ENCODE measurements around the gene GRAP.
"Not testable (repeated sequence)": the region's sequence is repeated elsewhere in the genome, so short reads cannot be mapped to it uniquely, and the experiment has no call there.

GRAP gene

GRCh38 chr17:19022128-19022527, 24.6 kb downstream of the GRAP start:
- DNase-seq (ENCODE audit: low read depth), result no peak
- no peak overlapping the region for H3K9ac ChIP-seq (ENCODE audit: low read length)
- no peak overlapping the region for H3K4me3 ChIP-seq (ENCODE audit: low read length)
- H3K36me3 ChIP-seq (ENCODE audit: control insufficient read depth, insufficient read depth, low read length, severe bottlenecking), result no peaks in the 10 kb centered on the region
- no peaks in the 10 kb centered on the region for H3K9me3 ChIP-seq (ENCODE audit: control insufficient read depth, low read length)
- H3K27me3 ChIP-seq (replicated peaks; ENCODE audit: control insufficient read depth, insufficient read depth, low read length), result peaks cover 13% of the 10 kb centered on the region
- H3K4me1 ChIP-seq (ENCODE audit: control insufficient read depth, insufficient read depth, low read length), result peaks cover 4% of the 10 kb centered on the region

DNA sequence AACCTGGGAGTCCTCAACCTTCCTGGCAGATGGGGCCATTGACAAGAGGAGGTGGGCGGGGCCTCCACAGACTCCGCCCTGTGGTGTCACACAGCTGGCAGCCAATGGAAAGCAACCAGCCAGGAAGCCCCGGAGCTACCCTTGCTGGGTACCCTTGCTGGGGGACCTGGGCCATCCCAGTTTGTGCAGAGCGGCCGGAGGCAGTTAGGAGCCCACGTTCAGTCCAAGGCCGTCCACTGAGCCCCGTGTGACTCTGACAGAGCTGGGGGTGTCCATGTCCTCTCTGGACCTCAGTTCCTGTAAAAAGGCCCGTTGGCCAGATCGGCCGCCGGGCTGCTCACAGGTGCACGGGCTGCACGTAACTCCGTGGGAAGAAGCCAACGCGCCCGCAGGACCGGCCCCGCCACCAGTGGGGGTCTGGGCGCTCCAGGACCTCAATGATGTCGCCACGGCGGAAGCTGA, 25.1 kb downstream of the GRAP start:
- Histone ChIP-seq H3K9ac (ENCODE audit: low read length) (no peak overlapping the region), H3K9me3 (ENCODE audit: control insufficient read depth, low read length) (no peaks in the 10 kb centered on the region), H3K4me3 (ENCODE audit: low read length) (no peak overlapping the region), H3K36me3 (ENCODE audit: control insufficient read depth, insufficient read depth, low read length, severe bottlenecking) (no peaks in the 10 kb centered on the region), H3K4me1 (ENCODE audit: control insufficient read depth, insufficient read depth, low read length) (peaks cover 4% of the 10 kb centered on the region), H3K27me3 (replicated peaks; ENCODE audit: control insufficient read depth, insufficient read depth, low read length) (peaks cover 15% of the 10 kb centered on the region)
- no peak for DNase-seq (ENCODE audit: low read depth)

DNA sequence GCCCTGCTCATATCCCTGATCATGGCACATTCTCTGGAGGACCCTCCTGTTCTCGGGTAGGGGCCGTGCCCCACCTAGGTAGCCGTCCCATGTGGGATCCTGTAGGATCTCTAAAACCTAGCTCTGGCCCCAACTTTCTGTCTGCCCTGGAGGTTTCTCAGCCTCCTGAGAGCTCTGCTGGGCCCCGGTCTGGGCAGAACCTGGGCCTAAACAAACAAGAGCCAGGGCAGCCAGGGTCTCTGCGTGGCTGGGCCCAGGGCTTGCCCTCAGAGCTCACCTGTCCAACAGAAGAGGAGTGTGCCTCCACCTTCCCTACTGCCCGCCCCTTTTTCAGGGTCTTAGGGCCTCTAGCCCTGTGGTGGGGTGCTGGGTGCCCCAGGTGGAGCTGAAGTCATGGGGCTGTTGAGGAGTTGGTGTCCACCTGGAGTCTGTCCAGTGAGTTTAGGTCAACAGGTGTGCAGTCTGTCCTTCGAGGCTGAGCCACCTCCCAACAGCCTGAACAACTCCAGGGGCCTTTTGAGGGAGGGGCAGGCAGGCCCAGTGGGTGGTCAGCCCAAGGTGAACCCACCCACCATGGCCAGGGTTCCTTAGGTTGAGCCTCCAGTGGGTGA, 25.6 kb downstream of the GRAP start:
- H3K9me3 ChIP-seq (ENCODE audit: control insufficient read depth, low read length); H3K36me3 ChIP-seq (ENCODE audit: control insufficient read depth, insufficient read depth, low read length, severe bottlenecking); H3K9ac ChIP-seq (ENCODE audit: low read length); H3K4me1 ChIP-seq (ENCODE audit: control insufficient read depth, insufficient read depth, low read length); H3K4me3 ChIP-seq (ENCODE audit: low read length); DNase-seq (ENCODE audit: low read depth): not testable (repeated sequence)
- peaks cover 16% of the 10 kb centered on the region for H3K27me3 ChIP-seq (replicated peaks; ENCODE audit: control insufficient read depth, insufficient read depth, low read length)

- no peak overlapping the region for H3K4me3 ChIP-seq (ENCODE audit: low read length)
- no peaks in the 10 kb centered on the region for H3K36me3 ChIP-seq (ENCODE audit: control insufficient read depth, insufficient read depth, low read length, severe bottlenecking)
- H3K27me3 ChIP-seq (replicated peaks; ENCODE audit: control insufficient read depth, insufficient read depth, low read length), result peaks cover 16% of the 10 kb centered on the region
- H3K9ac ChIP-seq (ENCODE audit: low read length), result no peak overlapping the region
- H3K4me1 ChIP-seq (ENCODE audit: control insufficient read depth, insufficient read depth, low read length), result peaks cover 4% of the 10 kb centered on the region
- DNase-seq (ENCODE audit: low read depth), result no peak
- no peaks in the 10 kb centered on the region for H3K9me3 ChIP-seq (ENCODE audit: control insufficient read depth, low read length)
These were observed 26.7 kb downstream of the GRAP start for GRCh38 chr17:19020016-19020415.

DNA sequence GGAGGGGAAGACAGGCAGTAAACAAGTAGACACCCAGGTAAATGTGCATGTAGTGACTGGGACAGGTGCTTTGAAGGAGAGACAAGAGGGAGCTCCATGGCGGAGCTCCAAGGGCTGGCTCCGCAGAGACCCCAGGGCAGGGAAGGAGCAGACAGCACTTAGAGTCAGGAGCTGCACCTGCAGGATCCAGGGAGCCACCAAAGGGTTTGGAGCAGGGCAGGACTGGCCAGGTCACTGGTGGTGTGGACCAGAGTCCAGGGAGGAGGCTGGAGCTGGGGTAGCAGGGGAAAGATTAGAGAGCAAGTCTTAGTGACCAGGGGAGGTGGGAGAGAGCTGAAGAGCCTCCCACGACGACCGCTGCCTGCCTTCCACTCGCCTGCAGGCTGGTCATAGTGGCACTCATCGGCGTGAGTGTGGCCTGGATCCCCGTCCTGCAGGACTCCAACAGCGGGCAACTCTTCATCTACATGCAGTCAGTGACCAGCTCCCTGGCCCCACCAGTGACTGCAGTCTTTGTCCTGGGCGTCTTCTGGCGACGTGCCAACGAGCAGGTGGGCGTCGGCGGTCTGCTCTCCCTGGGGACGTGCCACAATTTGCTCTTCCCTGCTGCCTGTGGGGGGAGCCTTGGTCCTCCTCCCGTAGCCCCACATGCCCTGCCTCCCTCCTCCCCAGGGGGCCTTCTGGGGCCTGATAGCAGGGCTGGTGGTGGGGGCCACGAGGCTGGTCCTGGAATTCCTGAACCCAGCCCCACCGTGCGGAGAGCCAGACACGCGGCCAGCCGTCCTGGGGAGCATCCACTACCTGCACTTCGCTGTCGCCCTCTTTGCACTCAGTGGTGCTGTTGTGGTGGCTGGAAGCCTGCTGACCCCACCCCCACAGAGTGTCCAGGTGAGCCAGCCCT, 27.5 kb downstream of the GRAP start:
- H3K9me3 ChIP-seq (ENCODE audit: control insufficient read depth, low read length), result no peaks in the 10 kb centered on the region
- H3K36me3 ChIP-seq (ENCODE audit: control insufficient read depth, insufficient read depth, low read length, severe bottlenecking), result no peaks in the 10 kb centered on the region
- DNase-seq (ENCODE audit: low read depth), result no peak
- no peaks in the 10 kb centered on the region for H3K4me1 ChIP-seq (ENCODE audit: control insufficient read depth, insufficient read depth, low read length)
- no peak overlapping the region for H3K4me3 ChIP-seq (ENCODE audit: low read length)
- no peak overlapping the region for H3K9ac ChIP-seq (ENCODE audit: low read length)
- peaks cover 16% of the 10 kb centered on the region for H3K27me3 ChIP-seq (replicated peaks; ENCODE audit: control insufficient read depth, insufficient read depth, low read length)

GRCh38 chr17:19018600-19018950, 28.2 kb downstream of the GRAP start:
- H3K36me3 ChIP-seq (ENCODE audit: control insufficient read depth, insufficient read depth, low read length, severe bottlenecking), result no peaks in the 10 kb centered on the region
- no peaks in the 10 kb centered on the region for H3K4me1 ChIP-seq (ENCODE audit: control insufficient read depth, insufficient read depth, low read length)
- H3K27me3 ChIP-seq (replicated peaks; ENCODE audit: control insufficient read depth, insufficient read depth, low read length), result peaks cover 16% of the 10 kb centered on the region
- H3K9ac ChIP-seq (ENCODE audit: low read length), result no peak overlapping the region
- no peak overlapping the region for H3K4me3 ChIP-seq (ENCODE audit: low read length)
- no peak for DNase-seq (ENCODE audit: low read depth)
- no peaks in the 10 kb centered on the region for H3K9me3 ChIP-seq (ENCODE audit: control insufficient read depth, low read length)

DNA sequence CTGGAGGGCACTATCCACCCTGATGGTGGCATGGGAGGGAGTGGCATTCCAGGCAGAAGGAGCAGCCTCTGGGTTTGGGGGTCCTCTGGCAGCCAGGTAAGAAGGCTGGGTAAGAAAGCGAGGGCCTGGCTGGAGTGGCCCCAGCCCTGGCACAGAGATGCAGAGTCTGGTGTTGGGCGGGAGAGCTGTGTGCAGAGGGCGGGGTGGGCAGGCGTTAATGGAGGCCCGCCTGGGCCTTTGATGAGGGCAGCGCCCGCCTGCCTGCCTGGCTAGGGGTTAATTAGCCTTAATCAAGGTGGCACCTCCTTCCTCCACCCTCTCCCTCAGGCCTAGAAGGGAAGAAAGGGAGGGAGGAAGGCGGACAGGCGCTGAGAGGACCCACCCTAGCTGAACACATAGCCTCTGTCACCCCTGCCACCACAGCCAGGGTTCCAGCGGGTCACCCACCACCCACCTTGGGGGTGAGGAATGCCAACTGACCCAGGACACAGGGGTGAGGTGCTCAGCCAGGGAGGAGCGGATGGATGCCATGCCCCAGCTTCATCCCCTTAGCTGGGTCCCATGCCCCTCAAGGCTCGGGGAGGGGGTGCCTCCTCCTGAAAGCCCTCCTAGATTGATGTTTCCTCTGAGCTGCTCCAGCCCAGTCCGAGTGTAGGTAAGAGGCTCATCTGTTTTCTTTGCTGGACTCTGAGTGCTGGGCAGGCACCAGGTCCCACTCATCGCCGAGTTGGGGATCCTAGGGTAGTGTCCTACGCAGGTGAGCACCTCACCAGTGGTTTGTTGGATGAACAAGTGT, 28.8 kb downstream of the GRAP start:
- Histone ChIP-seq H3K4me1 (ENCODE audit: control insufficient read depth, insufficient read depth, low read length) (no peaks in the 10 kb centered on the region), H3K9ac (ENCODE audit: low read length) (no peak overlapping the region), H3K4me3 (ENCODE audit: low read length) (no peak overlapping the region), H3K9me3 (ENCODE audit: control insufficient read depth, low read length) (no peaks in the 10 kb centered on the region), H3K27me3 (replicated peaks; ENCODE audit: control insufficient read depth, insufficient read depth, low read length) (peaks cover 16% of the 10 kb centered on the region), H3K36me3 (ENCODE audit: control insufficient read depth, insufficient read depth, low read length, severe bottlenecking) (no peaks in the 10 kb centered on the region)
- DNase-seq (ENCODE audit: low read depth), result no peak

- Histone ChIP-seq H3K27me3 (replicated peaks; ENCODE audit: control insufficient read depth, insufficient read depth, low read length) (peaks cover 16% of the 10 kb centered on the region), H3K9me3 (ENCODE audit: control insufficient read depth, low read length) (no peaks in the 10 kb centered on the region), H3K4me1 (ENCODE audit: control insufficient read depth, insufficient read depth, low read length) (no peaks in the 10 kb centered on the region), H3K36me3 (ENCODE audit: control insufficient read depth, insufficient read depth, low read length, severe bottlenecking) (no peaks in the 10 kb centered on the region), H3K9ac (ENCODE audit: low read length) (no peak overlapping the region), H3K4me3 (ENCODE audit: low read length) (no peak overlapping the region)
- no peak for DNase-seq (ENCODE audit: low read depth)
These were observed 29.4 kb downstream of the GRAP start for GRCh38 chr17:19017401-19017800.

GRCh38 chr17:19016881-19017280, 29.9 kb downstream of the GRAP start:
- no peak for DNase-seq (ENCODE audit: low read depth)
- no peaks in the 10 kb centered on the region for H3K4me1 ChIP-seq (ENCODE audit: control insufficient read depth, insufficient read depth, low read length)
- H3K27me3 ChIP-seq (replicated peaks; ENCODE audit: control insufficient read depth, insufficient read depth, low read length), result peaks cover 16% of the 10 kb centered on the region
- H3K9ac ChIP-seq (ENCODE audit: low read length), result no peak overlapping the region
- H3K36me3 ChIP-seq (ENCODE audit: control insufficient read depth, insufficient read depth, low read length, severe bottlenecking), result no peaks in the 10 kb centered on the region
- no peak overlapping the region for H3K4me3 ChIP-seq (ENCODE audit: low read length)
- H3K9me3 ChIP-seq (ENCODE audit: control insufficient read depth, low read length), result no peaks in the 10 kb centered on the region

- Histone ChIP-seq H3K27me3 (replicated peaks; ENCODE audit: control insufficient read depth, insufficient read depth, low read length) (peaks cover 16% of the 10 kb centered on the region), H3K9me3 (ENCODE audit: control insufficient read depth, low read length) (no peaks in the 10 kb centered on the region), H3K9ac (ENCODE audit: low read length) (no peak overlapping the region), H3K36me3 (ENCODE audit: control insufficient read depth, insufficient read depth, low read length, severe bottlenecking) (no peaks in the 10 kb centered on the region), H3K4me1 (ENCODE audit: control insufficient read depth, insufficient read depth, low read length) (no peaks in the 10 kb centered on the region), H3K4me3 (ENCODE audit: low read length) (no peak overlapping the region)
- DNase-seq (ENCODE audit: low read depth), result no peak
These were observed 30.5 kb downstream of the GRAP start for GRCh38 chr17:19016297-19016696.

DNA sequence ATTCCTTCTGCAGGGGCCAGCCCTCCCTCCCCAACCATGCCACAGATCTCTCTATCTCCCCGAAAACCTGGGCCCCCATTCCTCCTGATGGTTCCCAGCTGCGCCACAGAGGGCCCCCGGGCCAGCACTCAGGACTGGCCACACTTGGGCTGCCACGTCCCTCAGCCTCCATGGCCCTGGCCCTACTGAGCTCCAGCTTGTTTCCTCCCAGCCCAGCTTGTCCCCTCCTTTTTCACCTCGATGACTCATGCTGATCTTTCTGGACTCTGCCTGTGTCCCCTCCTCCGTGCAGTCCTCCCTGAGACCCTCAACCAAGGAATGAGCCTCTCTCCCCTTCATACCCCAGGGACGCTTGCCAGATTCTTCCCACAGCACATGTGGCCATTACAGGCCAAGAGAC, 31.3 kb downstream of the GRAP start:
- H3K4me3 ChIP-seq (ENCODE audit: low read length), result no peak overlapping the region
- H3K36me3 ChIP-seq (ENCODE audit: control insufficient read depth, insufficient read depth, low read length, severe bottlenecking), result no peaks in the 10 kb centered on the region
- no peaks in the 10 kb centered on the region for H3K4me1 ChIP-seq (ENCODE audit: control insufficient read depth, insufficient read depth, low read length)
- H3K9me3 ChIP-seq (ENCODE audit: control insufficient read depth, low read length), result no peaks in the 10 kb centered on the region
- H3K9ac ChIP-seq (ENCODE audit: low read length), result no peak overlapping the region
- DNase-seq (ENCODE audit: low read depth), result no peak
- H3K27me3 ChIP-seq (replicated peaks; ENCODE audit: control insufficient read depth, insufficient read depth, low read length), result peaks cover 16% of the 10 kb centered on the region

All from adipocyte (in vitro differentiated cells).